ENCODE results near the gene STKLD1. TPM values are rescaled to one million over a fixed set of nuclear protein-coding genes. Genes with fewer than 3 reads are reported as not detected.

The STKLD1 gene
- total RNA-seq, 1 experiment from 2014 or later = 0.17 TPM

- in situ Hi-C loops (cut with HindIII; ENCODE audit: low pct_unique_long_range_greater_than_20kb, low sequenced_read_pairs) = no loop called here
- DNase-seq (ENCODE audit: low read depth) = no peak
Measured at GRCh38 chr9:133394687-133395271, 18.6 kb downstream of the STKLD1 start.

- in situ Hi-C loops (cut with HindIII; ENCODE audit: low pct_unique_long_range_greater_than_20kb, low sequenced_read_pairs) = no loop called here
- DNase-seq (ENCODE audit: low read depth) = no peak
Measured at GRCh38 chr9:133396952-133397351, 20.8 kb downstream of the STKLD1 start.

GRCh38 chr9:133397370-133397769 lies 21.2 kb downstream of the STKLD1 start:
- in situ Hi-C loops (cut with HindIII; ENCODE audit: low pct_unique_long_range_greater_than_20kb, low sequenced_read_pairs) = no loop called here
- no peak for DNase-seq (ENCODE audit: low read depth)

GRCh38 chr9:133397895-133398294 lies 21.7 kb downstream of the STKLD1 start:
- in situ Hi-C loops (cut with HindIII; ENCODE audit: low pct_unique_long_range_greater_than_20kb, low sequenced_read_pairs) = no loop called here
- DNase-seq (ENCODE audit: low read depth) = no peak

GRCh38 chr9:133400292-133400691 lies 24.1 kb downstream of the STKLD1 start:
- in situ Hi-C loops (cut with HindIII; ENCODE audit: low pct_unique_long_range_greater_than_20kb, low sequenced_read_pairs) = no loop called here
- DNase-seq (ENCODE audit: low read depth) = no peak

- in situ Hi-C loops (cut with HindIII; ENCODE audit: low pct_unique_long_range_greater_than_20kb, low sequenced_read_pairs) = no loop called here
- DNase-seq (ENCODE audit: low read depth) = no peak
Measured at GRCh38 chr9:133401588-133401987, 25.4 kb downstream of the STKLD1 start.

- in situ Hi-C loops (cut with HindIII; ENCODE audit: low pct_unique_long_range_greater_than_20kb, low sequenced_read_pairs) = no loop called here
- DNase-seq (ENCODE audit: low read depth) = no peak
Measured at GRCh38 chr9:133402689-133403088, 26.5 kb downstream of the STKLD1 start.

- no peak for DNase-seq (ENCODE audit: low read depth)
- in situ Hi-C loops (cut with HindIII; ENCODE audit: low pct_unique_long_range_greater_than_20kb, low sequenced_read_pairs) = no loop called here
Measured at GRCh38 chr9:133403766-133404453, 27.7 kb downstream of the STKLD1 start.

GRCh38 chr9:133404454-133405002 lies 28.4 kb downstream of the STKLD1 start:
- DNase-seq (ENCODE audit: low read depth) = no peak
- in situ Hi-C loops (cut with HindIII; ENCODE audit: low pct_unique_long_range_greater_than_20kb, low sequenced_read_pairs) = no loop called here

- in situ Hi-C loops (cut with HindIII; ENCODE audit: low pct_unique_long_range_greater_than_20kb, low sequenced_read_pairs) = no loop called here
- no peak for DNase-seq (ENCODE audit: low read depth)
Measured at GRCh38 chr9:133405508-133406438, 29.6 kb downstream of the STKLD1 start.

- in situ Hi-C loops (cut with HindIII; ENCODE audit: low pct_unique_long_range_greater_than_20kb, low sequenced_read_pairs) = no loop called here
- DNase-seq (ENCODE audit: low read depth) = peak; percentile 52
Measured at GRCh38 chr9:133406480-133407307, 30.5 kb downstream of the STKLD1 start.

- DNase-seq (ENCODE audit: low read depth) = no peak
- in situ Hi-C loops (cut with HindIII; ENCODE audit: low pct_unique_long_range_greater_than_20kb, low sequenced_read_pairs) = no loop called here
Measured at GRCh38 chr9:133408042-133408441, 31.9 kb downstream of the STKLD1 start.

- DNase-seq (ENCODE audit: low read depth) = no peak
- in situ Hi-C loops (cut with HindIII; ENCODE audit: low pct_unique_long_range_greater_than_20kb, low sequenced_read_pairs) = no loop called here
Measured at GRCh38 chr9:133415170-133415569, 39.0 kb downstream of the STKLD1 start.

- in situ Hi-C loops (cut with HindIII; ENCODE audit: low pct_unique_long_range_greater_than_20kb, low sequenced_read_pairs) = no loop called here
- DNase-seq (ENCODE audit: low read depth) = peak; percentile 84
Measured at GRCh38 chr9:133417541-133418461, 41.6 kb downstream of the STKLD1 start, which contains the start of gene REXO4. TSS of gene REXO4 (minus strand) at chr9:133418010. CDS start at chr9:133417844, 166 bp downstream.

GRCh38 chr9:133419005-133419404 lies 42.8 kb downstream of the STKLD1 start:
- DNase-seq (ENCODE audit: low read depth) = no peak
- in situ Hi-C loops (cut with HindIII; ENCODE audit: low pct_unique_long_range_greater_than_20kb, low sequenced_read_pairs) = no loop called here

GRCh38 chr9:133420392-133420827 lies 44.2 kb downstream of the STKLD1 start:
- peak; percentile 38 for DNase-seq (ENCODE audit: low read depth)
- in situ Hi-C loops (cut with HindIII; ENCODE audit: low pct_unique_long_range_greater_than_20kb, low sequenced_read_pairs) = no loop called here

Measured in Caki2 (cell line).